Neural cell (in vitro differentiated cells): Measurements from ENCODE around the gene TMEM50A.
"Not testable (repeated sequence)": the region's sequence is repeated elsewhere in the genome, so short reads cannot be mapped to it uniquely, and the experiment has no call there.

ENCODE experiments used
- EZH2 ChIP-seq: fragments of 200-600, 300-800 bp; shearing (Covaris generic), sonication (generic); IDR thresholded peaks from 2 replicates; pipeline ENCODE4 v1.6.1; 2014; ENCODE audit warnings: antibody characterized with exemption, low read length, borderline replicate concordance, mild to moderate bottlenecking; ENCODE audit not compliant: insufficient read depth, poor library complexity, severe bottlenecking
- POLR2AphosphoS5 ChIP-seq: IDR thresholded peaks from 2 replicates; pipeline ENCODE4 v1.6.1; 2012
- SMC3 ChIP-seq: fragments of 450-650 bp; conservative IDR thresholded peaks from 2 replicates; pipeline ENCODE4 v1.6.1; 2014; ENCODE audit warnings: antibody characterized with exemption, mild to moderate bottlenecking, moderate library complexity; ENCODE audit not compliant: poor library complexity
- TAF1 ChIP-seq: IDR thresholded peaks from 2 replicates; pipeline ENCODE4 v1.6.1; 2012; ENCODE audit warnings: low read depth
- TF ChIP-seq, protein P1 (sequence below): fragments of 450-650 bp; IDR thresholded peaks from 2 replicates; pipeline ENCODE4 v1.5.1; 2014; ENCODE audit warnings: antibody characterized with exemption, mild to moderate bottlenecking, moderate library complexity; ENCODE audit not compliant: poor library complexity, severe bottlenecking

DNA sequence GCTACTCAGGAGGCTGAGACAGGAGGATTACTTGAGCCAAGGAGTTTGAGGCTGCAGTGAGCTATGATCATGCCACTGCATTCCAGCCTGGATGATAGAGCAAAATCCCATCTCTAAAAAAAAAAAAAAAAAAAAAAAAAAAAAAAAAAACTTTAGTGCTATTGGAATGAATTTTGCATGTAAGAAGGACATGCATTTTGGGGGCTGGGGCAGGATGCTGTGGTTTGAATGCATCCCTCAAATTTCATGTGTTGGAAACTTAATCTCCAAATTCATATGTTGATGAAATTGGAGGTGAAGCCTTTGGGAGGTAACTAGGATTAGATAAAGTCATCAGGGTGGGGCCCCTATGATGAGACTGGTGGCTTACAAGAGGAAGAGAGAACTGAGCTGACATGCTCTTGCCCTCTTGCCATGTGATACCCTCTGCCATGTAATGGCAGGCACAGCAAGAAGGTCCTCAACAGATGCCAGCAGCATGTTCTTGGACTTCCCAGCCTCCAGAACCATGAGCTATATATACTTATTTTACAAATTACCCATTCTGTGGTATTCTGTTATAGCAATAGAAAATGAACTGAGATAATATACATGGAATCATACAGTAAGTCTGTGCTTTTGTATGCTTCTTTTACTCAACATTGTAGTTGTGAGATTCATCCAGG lies 25.2 kb upstream of the TMEM50A start:
- TF ChIP-seq, protein P1, sequence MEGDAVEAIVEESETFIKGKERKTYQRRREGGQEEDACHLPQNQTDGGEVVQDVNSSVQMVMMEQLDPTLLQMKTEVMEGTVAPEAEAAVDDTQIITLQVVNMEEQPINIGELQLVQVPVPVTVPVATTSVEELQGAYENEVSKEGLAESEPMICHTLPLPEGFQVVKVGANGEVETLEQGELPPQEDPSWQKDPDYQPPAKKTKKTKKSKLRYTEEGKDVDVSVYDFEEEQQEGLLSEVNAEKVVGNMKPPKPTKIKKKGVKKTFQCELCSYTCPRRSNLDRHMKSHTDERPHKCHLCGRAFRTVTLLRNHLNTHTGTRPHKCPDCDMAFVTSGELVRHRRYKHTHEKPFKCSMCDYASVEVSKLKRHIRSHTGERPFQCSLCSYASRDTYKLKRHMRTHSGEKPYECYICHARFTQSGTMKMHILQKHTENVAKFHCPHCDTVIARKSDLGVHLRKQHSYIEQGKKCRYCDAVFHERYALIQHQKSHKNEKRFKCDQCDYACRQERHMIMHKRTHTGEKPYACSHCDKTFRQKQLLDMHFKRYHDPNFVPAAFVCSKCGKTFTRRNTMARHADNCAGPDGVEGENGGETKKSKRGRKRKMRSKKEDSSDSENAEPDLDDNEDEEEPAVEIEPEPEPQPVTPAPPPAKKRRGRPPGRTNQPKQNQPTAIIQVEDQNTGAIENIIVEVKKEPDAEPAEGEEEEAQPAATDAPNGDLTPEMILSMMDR = not testable (repeated sequence)
- not testable (repeated sequence) for TF ChIP-seq EZH2, TAF1, POLR2AphosphoS5, SMC3
